GM23338 (cell line): ENCODE measurements around the gene MIX23. TPM values are rescaled to one million over a fixed set of nuclear protein-coding genes. Genes with fewer than 3 reads are reported as not detected.
A peak's percentile ranks its signal among the peaks of the same experiment; 100 is the strongest.

Source experiments
- ATAC-seq: fragments of 200-7000 bp; cut with Tn5 transposase; 3 replicates; pipeline ENCODE4 v1.9.1; 2020
- DNase-seq: peaks from one replicate; pipeline ENCODE4 v3.0.0-alpha.2; 2015; ENCODE audit warnings: low spot score
- H2AFZ ChIP-seq: fragments of 200-600 bp; sonication (generic); 2 replicates; pipeline ENCODE4 v1.8.0; 2016; ENCODE audit warnings: antibody characterized with exemption, mild to moderate bottlenecking, moderate library complexity
- H3F3A ChIP-seq: fragments of 200-600 bp; sonication (generic); replicated peaks from 2 replicates; pipeline ENCODE4 v1.8.0; 2017; ENCODE audit warnings: antibody characterized with exemption, mixed run types, low read depth
- H3K27ac ChIP-seq: fragments of 200-600 bp; sonication (generic); 2 replicates; pipeline ENCODE4 v1.6.1; 2016; ENCODE audit warnings: low read depth
- H3K27me3 ChIP-seq: fragments of 200-600 bp; sonication (generic); 2 replicates; pipeline ENCODE4 v1.8.0; 2016; ENCODE audit warnings: mild to moderate bottlenecking, mixed run types, moderate library complexity; ENCODE audit not compliant: insufficient read depth
- H3K36me3 ChIP-seq: fragments of 200-600 bp; sonication (generic); 2 replicates; pipeline ENCODE4 v1.8.0; 2016; ENCODE audit warnings: mild to moderate bottlenecking; ENCODE audit not compliant: insufficient read depth
- H3K4me1 ChIP-seq: fragments of 200-600 bp; sonication (generic); 2 replicates; pipeline ENCODE4 v1.8.0; 2016; ENCODE audit warnings: mild to moderate bottlenecking, moderate library complexity; ENCODE audit not compliant: insufficient read depth
- H3K4me2 ChIP-seq: fragments of 200-600 bp; sonication (generic); 2 replicates; pipeline ENCODE4 v1.7.1; 2017; ENCODE audit warnings: mixed run types
- H3K4me3 ChIP-seq: fragments of 200-600 bp; sonication (generic); 2 replicates; pipeline ENCODE4 v1.6.1; 2016; ENCODE audit warnings: mixed run types
- H3K79me2 ChIP-seq: fragments of 200-600 bp; sonication (generic); replicated peaks from 2 replicates; pipeline ENCODE4 v1.8.0; 2017; ENCODE audit warnings: mild to moderate bottlenecking; ENCODE audit not compliant: insufficient read depth
- H3K9me2 ChIP-seq: fragments of 200-600 bp; sonication (generic); 2 replicates; pipeline ENCODE4 v1.8.0; 2017; ENCODE audit not compliant: insufficient read depth
- H4K20me1 ChIP-seq: fragments of 200-600 bp; sonication (generic); replicated peaks from 2 replicates; pipeline ENCODE4 v1.8.0; 2017; ENCODE audit warnings: mild to moderate bottlenecking; ENCODE audit not compliant: insufficient read depth
- H3K27ac Mint-ChIP-seq: 2 replicates; pipeline ENCODE4 v1.8.0; 2020; ENCODE audit warnings: inconsistent platforms, mild to moderate bottlenecking, moderate library complexity, mixed read lengths
- H3K27me3 Mint-ChIP-seq: 3 replicates; pipeline ENCODE4 v1.8.0; 2022; ENCODE audit warnings: low read depth, mild to moderate bottlenecking, moderate library complexity, mixed read lengths, inconsistent platforms; ENCODE audit not compliant: insufficient read depth, poor library complexity
- H3K36me3 Mint-ChIP-seq: 3 replicates; pipeline ENCODE4 v1.8.0; 2021; ENCODE audit warnings: low read depth, mild to moderate bottlenecking, inconsistent platforms, moderate library complexity, mixed read lengths
- H3K4me1 Mint-ChIP-seq: 3 replicates; pipeline ENCODE4 v1.8.0; 2020; ENCODE audit warnings: mild to moderate bottlenecking, inconsistent platforms, mixed read lengths
- H3K4me3 Mint-ChIP-seq: 3 replicates; pipeline ENCODE4 v1.8.0; 2021; ENCODE audit warnings: moderate library complexity, mild to moderate bottlenecking, inconsistent platforms, mixed read lengths
- H3K9me3 Mint-ChIP-seq: 3 replicates; pipeline ENCODE4 v1.8.0; 2020; ENCODE audit warnings: moderate library complexity, mild to moderate bottlenecking, inconsistent platforms, mixed read lengths
- CREB1 ChIP-seq: fragments of 250-450 bp; sonication (Bioruptor Pico); IDR thresholded peaks from 2 replicates; pipeline ENCODE4 v1.5.0; 2020; ENCODE audit warnings: low read depth, mild to moderate bottlenecking, moderate library complexity
- JUNB ChIP-seq: IDR thresholded peaks from one replicate; pipeline ENCODE4 v1.6.1; 2016; ENCODE audit warnings: antibody characterized with exemption; ENCODE audit not compliant: unreplicated experiment
- POLR2AphosphoS5 ChIP-seq: IDR thresholded peaks from 2 replicates; pipeline ENCODE4 v1.6.1; 2016; ENCODE audit warnings: antibody characterized with exemption, low read depth
- long read RNA-seq: library from polyadenylated mRNA; unstranded; transcript quantifications from one replicate; pipeline ENCODE4 v2.0.0, GENCODE V29; 2020; ENCODE audit not compliant: unreplicated experiment
- polyA plus RNA-seq: library from polyadenylated mRNA; unstranded; fragments of >200 nt; fragmentation: Nextera tagmentation; extraction: Ambion mirVana; gene quantifications from 2 replicates; pipeline ENCODE4 v1.2.1, GENCODE V29; 2016
- total RNA-seq: library from RNA; depleted of rRNA; stranded (reverse); fragments of >200 nt; shearing (Covaris generic); gene quantifications from 2 replicates; pipeline ENCODE4 v1.2.3, GENCODE V29; 2014; rRNA removed
- TF ChIP-seq, protein P1 (sequence below): fragments of 250-450 bp; sonication (Bioruptor Pico); IDR thresholded peaks from 2 replicates; pipeline ENCODE4 v1.5.0; 2020; ENCODE audit warnings: mild to moderate bottlenecking, moderate library complexity

Gene MIX23
- total RNA-seq = 57.7 and 84.9 TPM in 2 replicates
- 146 and 162 TPM in 2 replicates for polyA plus RNA-seq
- long read RNA-seq, transcript CCDC58-201 (5 exons, 720 nt) = major isoform, 16 of 23 reads
- long read RNA-seq, partial matches to known transcripts = 0 of 23 reads
- long read RNA-seq, other reads (novel, unspliced or antisense) = 3 of 23 reads

DNA sequence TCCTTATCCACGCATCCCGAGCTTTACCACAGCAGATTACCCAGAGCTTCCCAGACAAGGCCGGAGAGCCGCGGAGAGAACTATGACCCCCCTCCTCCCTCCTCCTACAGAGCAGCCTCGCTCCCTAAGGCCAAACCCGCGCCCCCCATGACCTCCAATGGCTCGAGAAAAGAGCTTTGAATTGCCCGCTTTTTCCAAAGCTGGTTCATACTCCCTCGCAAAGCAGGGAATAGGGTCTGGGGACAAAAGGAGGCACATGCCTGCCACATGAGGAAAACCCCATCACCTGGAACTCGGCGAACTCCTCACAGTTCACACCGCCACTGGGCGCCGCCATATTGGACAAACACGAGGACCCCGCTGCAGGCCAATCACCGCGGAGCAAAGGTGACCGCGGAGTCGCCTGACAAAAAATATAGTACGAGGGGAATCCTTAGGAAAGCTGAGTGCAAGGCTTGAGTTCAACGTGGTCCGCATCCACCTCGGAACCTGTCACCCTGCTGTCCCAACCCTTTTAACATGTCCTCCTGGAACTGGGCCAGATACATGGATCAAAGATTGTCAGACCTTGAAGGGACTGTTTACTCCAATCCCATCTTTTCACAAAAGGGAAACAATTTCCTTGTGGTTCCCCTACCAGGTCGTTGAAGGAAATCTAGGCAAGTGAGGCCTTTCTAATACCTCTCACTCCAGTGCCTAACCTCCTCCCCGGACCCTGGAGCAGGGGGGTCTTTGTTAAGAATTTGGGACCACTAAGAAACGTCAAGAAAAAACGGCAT is at the start of gene MIX23:
Gene MIX23, minus strand, starts transcription at position 344 of the 779 bp plus-strand sequence. Its CDS starts 7 bp downstream, at position 337.
- H3K27me3 Mint-ChIP-seq = peaks cover 4% of the 10 kb centered on the region
- H3K27me3 ChIP-seq = no peaks in the 10 kb centered on the region
- peaks cover 4% of the 10 kb centered on the region; the same call in 1 of the 2 replicates for H4K20me1 ChIP-seq
- DNase-seq = peak; percentile 95
- H2AFZ ChIP-seq = peak within 1 kb of the TSS; percentile 88
- H3K9me3 Mint-ChIP-seq = no peaks in the 10 kb centered on the region
- TF ChIP-seq CREB1 (CRISPR knock-in tag) (0 out of 2 replicates have a peak, but pooled peaks have one; percentile 8), POLR2AphosphoS5 (peak; percentile 81), JUNB (no peak)
- TF ChIP-seq, protein P1, sequence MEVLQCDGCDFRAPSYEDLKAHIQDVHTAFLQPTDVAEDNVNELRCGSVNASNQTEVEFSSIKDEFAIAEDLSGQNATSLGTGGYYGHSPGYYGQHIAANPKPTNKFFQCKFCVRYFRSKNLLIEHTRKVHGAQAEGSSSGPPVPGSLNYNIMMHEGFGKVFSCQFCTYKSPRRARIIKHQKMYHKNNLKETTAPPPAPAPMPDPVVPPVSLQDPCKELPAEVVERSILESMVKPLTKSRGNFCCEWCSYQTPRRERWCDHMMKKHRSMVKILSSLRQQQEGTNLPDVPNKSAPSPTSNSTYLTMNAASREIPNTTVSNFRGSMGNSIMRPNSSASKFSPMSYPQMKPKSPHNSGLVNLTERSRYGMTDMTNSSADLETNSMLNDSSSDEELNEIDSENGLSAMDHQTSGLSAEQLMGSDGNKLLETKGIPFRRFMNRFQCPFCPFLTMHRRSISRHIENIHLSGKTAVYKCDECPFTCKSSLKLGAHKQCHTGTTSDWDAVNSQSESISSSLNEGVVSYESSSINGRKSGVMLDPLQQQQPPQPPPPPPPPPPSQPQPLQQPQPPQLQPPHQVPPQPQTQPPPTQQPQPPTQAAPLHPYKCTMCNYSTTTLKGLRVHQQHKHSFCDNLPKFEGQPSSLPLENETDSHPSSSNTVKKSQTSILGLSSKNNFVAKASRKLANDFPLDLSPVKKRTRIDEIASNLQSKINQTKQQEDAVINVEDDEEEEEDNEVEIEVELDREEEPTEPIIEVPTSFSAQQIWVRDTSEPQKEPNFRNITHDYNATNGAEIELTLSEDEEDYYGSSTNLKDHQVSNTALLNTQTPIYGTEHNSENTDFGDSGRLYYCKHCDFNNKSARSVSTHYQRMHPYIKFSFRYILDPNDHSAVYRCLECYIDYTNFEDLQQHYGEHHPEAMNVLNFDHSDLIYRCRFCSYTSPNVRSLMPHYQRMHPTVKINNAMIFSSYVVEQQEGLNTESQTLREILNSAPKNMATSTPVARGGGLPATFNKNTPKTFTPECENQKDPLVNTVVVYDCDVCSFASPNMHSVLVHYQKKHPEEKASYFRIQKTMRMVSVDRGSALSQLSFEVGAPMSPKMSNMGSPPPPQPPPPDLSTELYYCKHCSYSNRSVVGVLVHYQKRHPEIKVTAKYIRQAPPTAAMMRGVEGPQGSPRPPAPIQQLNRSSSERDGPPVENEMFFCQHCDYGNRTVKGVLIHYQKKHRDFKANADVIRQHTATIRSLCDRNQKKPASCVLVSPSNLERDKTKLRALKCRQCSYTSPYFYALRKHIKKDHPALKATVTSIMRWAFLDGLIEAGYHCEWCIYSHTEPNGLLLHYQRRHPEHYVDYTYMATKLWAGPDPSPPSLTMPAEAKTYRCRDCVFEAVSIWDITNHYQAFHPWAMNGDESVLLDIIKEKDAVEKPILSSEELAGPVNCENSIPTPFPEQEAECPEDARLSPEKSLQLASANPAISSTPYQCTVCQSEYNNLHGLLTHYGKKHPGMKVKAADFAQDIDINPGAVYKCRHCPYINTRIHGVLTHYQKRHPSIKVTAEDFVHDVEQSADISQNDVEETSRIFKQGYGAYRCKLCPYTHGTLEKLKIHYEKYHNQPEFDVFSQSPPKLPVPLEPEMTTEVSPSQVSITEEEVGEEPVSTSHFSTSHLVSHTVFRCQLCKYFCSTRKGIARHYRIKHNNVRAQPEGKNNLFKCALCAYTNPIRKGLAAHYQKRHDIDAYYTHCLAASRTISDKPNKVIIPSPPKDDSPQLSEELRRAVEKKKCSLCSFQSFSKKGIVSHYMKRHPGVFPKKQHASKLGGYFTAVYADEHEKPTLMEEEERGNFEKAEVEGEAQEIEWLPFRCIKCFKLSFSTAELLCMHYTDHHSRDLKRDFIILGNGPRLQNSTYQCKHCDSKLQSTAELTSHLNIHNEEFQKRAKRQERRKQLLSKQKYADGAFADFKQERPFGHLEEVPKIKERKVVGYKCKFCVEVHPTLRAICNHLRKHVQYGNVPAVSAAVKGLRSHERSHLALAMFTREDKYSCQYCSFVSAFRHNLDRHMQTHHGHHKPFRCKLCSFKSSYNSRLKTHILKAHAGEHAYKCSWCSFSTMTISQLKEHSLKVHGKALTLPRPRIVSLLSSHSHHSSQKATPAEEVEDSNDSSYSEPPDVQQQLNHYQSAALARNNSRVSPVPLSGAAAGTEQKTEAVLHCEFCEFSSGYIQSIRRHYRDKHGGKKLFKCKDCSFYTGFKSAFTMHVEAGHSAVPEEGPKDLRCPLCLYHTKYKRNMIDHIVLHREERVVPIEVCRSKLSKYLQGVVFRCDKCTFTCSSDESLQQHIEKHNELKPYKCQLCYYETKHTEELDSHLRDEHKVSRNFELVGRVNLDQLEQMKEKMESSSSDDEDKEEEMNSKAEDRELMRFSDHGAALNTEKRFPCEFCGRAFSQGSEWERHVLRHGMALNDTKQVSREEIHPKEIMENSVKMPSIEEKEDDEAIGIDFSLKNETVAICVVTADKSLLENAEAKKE (CRISPR knock-in tag) = no peak
- peak within 1 kb of the TSS; percentile 98 for H3K4me3 Mint-ChIP-seq
- H3K79me2 ChIP-seq = peaks cover 63% of the 10 kb centered on the region
- H3K36me3 ChIP-seq = no peaks in the 10 kb centered on the region
- peak; percentile 73 for ATAC-seq
- peak within 1 kb of the TSS; percentile 96 for H3K4me2 ChIP-seq
- H3F3A ChIP-seq = no peaks in the 10 kb centered on the region
- H3K36me3 Mint-ChIP-seq = peaks cover 3% of the 10 kb centered on the region; the same call in 1 of the 3 replicates
- H3K4me1 ChIP-seq = peaks cover 21% of the 10 kb centered on the region
- peak within 1 kb of the TSS; percentile 80 for H3K4me3 ChIP-seq
- H3K4me1 Mint-ChIP-seq = peaks cover 13% of the 10 kb centered on the region; the same call in 2 of the 3 replicates
- H3K27ac Mint-ChIP-seq = peak within 1 kb of the TSS; percentile 96
- peak within 1 kb of the TSS; percentile 79 for H3K27ac ChIP-seq
- no peaks in the 10 kb centered on the region for H3K9me2 ChIP-seq
